Lower lobe of right lung (tissue), 2 donors: Measurements from ENCODE around the gene C1S. TPM values are rescaled to one million over a fixed set of nuclear protein-coding genes. Genes with fewer than 3 reads are reported as not detected.

Source experiments
- ATAC-seq, 2 donors: fragments of 200-7000 bp; cut with Tn5 transposase; one replicate each; pipeline ENCODE4 v1.9.1; 2020 to 2022; ENCODE audit warnings: mild to moderate bottlenecking in 2 of 2, moderate library complexity in 2 of 2
- DNase-seq: peaks from one replicate; pipeline ENCODE4 v3.0.0-alpha.2; 2020
- H3K27ac ChIP-seq: fragments of 200-600 bp; one replicate; pipeline ENCODE4 v1.8.0; 2022
- H3K27me3 ChIP-seq: fragments of 200-600 bp; one replicate; pipeline ENCODE4 v1.8.0; 2022; ENCODE audit warnings: low read depth
- H3K36me3 ChIP-seq: fragments of 200-600 bp; one replicate; pipeline ENCODE4 v1.8.0; 2022; ENCODE audit warnings: mild to moderate bottlenecking
- H3K4me1 ChIP-seq: fragments of 200-600 bp; one replicate; pipeline ENCODE4 v1.8.0; 2022
- H3K4me3 ChIP-seq: fragments of 200-600 bp; one replicate; pipeline ENCODE4 v1.8.0; 2022; ENCODE audit warnings: mild to moderate bottlenecking
- H3K9me3 ChIP-seq: fragments of 200-600 bp; one replicate; pipeline ENCODE4 v1.8.0; 2022
- CTCF ChIP-seq: fragments of 200-600 bp; IDR thresholded peaks from one replicate; pipeline ENCODE4 v1.8.0; 2022; ENCODE audit warnings: antibody characterized with exemption, mild to moderate bottlenecking
- intact Hi-C: fragments of 100-400 bp; cut with DNase I; formaldehyde crosslinking; loops from one replicate; pipeline ENCODE4 v1.11.0; 2022
- total RNA-seq: library from RNA; stranded (reverse); fragmentation: NEBNext Ultra II Directional; extraction: Animal tissue kit (Norgen Biotek cat#: 25700); gene quantifications from one replicate; pipeline ENCODE4 v1.2.1, GENCODE V29; 2021
- donor health status: DM: no; HTN: yes; CAD: no; lungs with severe emphysema.

C1S gene
- total RNA-seq, 1 donor from 2014 or later = 280 TPM

DNA sequence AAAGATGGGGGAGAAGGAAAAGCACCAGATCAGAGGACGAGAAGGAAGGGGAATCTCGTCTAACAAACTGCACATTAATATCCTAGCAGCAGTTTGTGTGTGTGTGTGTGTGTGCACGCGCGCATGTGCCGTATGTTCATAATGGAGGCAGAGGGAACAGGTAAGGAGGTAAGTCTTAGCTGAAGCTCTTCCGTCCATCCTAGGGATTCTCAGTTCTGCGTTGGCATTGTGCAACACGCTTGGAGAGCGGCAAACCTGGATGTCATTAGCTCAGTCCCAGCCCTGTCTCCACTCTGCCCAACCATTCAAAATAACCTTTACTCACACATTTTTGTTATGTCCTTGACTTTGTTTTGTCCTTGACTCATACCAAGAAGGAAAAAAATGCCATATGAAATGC is 33.4 kb downstream of the C1S start:
- H3K27me3 ChIP-seq = no peaks in the 10 kb centered on the region
- H3K4me1 ChIP-seq = peaks cover 7% of the 10 kb centered on the region
- no peaks in the 10 kb centered on the region for H3K9me3 ChIP-seq
- TF ChIP-seq CTCF = no peak
- peaks cover 26% of the 10 kb centered on the region for H3K36me3 ChIP-seq
- ATAC-seq (no peak), DNase-seq (no peak)
- no peak overlapping the region for H3K27ac ChIP-seq
- no peak overlapping the region for H3K4me3 ChIP-seq
- intact Hi-C loops = no loop called here

GRCh38 chr12:7096006-7096932 is 35.8 kb downstream of the C1S start:
- Histone ChIP-seq H3K27me3 (no peaks in the 10 kb centered on the region), H3K36me3 (peaks cover 40% of the 10 kb centered on the region), H3K27ac (no peak overlapping the region), H3K9me3 (no peaks in the 10 kb centered on the region), H3K4me1 (peaks cover 7% of the 10 kb centered on the region), H3K4me3 (no peak overlapping the region)
- intact Hi-C loops = no loop called here
- ATAC-seq (no peak), DNase-seq (no peak)
- TF ChIP-seq CTCF = no peak

DNA sequence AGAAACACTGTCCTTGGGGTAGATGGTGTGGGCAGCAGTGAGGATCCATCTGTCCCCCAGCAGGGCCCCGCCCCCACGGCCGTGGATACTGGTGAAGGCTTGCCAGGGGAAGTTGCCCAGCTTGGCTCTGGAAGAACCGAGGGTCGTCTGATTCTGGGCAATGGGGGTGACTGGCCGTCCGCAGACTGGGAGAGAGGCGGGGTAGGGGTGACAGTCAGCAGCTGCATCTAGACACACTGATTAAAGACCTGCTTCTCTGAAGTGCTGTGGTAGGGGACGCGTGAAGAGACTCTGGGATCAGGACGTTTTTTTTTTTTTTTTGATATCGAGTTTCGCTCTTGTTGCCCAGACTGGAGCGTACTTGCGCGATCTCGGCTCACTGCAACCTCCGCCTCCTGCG is 36.5 kb downstream of the C1S start:
- H3K9me3 ChIP-seq = no peaks in the 10 kb centered on the region
- peaks cover 47% of the 10 kb centered on the region for H3K36me3 ChIP-seq
- intact Hi-C loops = no loop called here
- TF ChIP-seq CTCF = no peak
- H3K4me3 ChIP-seq = no peak overlapping the region
- no peak for DNase-seq
- H3K27me3 ChIP-seq = no peaks in the 10 kb centered on the region
- H3K27ac ChIP-seq = no peak overlapping the region
- no peak for ATAC-seq
- peaks cover 7% of the 10 kb centered on the region for H3K4me1 ChIP-seq

GRCh38 chr12:7099290-7099996 is 38.9 kb downstream of the C1S start:
- Histone ChIP-seq H3K27me3 (no peaks in the 10 kb centered on the region), H3K9me3 (no peaks in the 10 kb centered on the region), H3K4me1 (no peaks in the 10 kb centered on the region), H3K4me3 (no peak overlapping the region), H3K36me3 (peaks cover 64% of the 10 kb centered on the region), H3K27ac (no peak overlapping the region)
- ATAC-seq (no peak), DNase-seq (no peak)
- no peak for TF ChIP-seq CTCF
- intact Hi-C loops = no loop called here

- peaks cover 69% of the 10 kb centered on the region for H3K36me3 ChIP-seq
- no peak for TF ChIP-seq CTCF
- no peaks in the 10 kb centered on the region for H3K4me1 ChIP-seq
- ATAC-seq = no peak
- no peak for DNase-seq
- no peak overlapping the region for H3K4me3 ChIP-seq
- intact Hi-C loops = no loop called here
- H3K9me3 ChIP-seq = no peaks in the 10 kb centered on the region
- H3K27me3 ChIP-seq = no peaks in the 10 kb centered on the region
- H3K27ac ChIP-seq = no peak overlapping the region
Observed at GRCh38 chr12:7100239-7100638, 39.7 kb downstream of the C1S start.
